Measurements from ENCODE around the gene PLK3. TPM values are rescaled to one million over a fixed set of nuclear protein-coding genes. Genes with fewer than 3 reads are reported as not detected.
A peak's percentile ranks its signal among the peaks of the same experiment; 100 is the strongest.

PLK3 gene
- total RNA-seq, 1 donor: 36.1 TPM

DNA sequence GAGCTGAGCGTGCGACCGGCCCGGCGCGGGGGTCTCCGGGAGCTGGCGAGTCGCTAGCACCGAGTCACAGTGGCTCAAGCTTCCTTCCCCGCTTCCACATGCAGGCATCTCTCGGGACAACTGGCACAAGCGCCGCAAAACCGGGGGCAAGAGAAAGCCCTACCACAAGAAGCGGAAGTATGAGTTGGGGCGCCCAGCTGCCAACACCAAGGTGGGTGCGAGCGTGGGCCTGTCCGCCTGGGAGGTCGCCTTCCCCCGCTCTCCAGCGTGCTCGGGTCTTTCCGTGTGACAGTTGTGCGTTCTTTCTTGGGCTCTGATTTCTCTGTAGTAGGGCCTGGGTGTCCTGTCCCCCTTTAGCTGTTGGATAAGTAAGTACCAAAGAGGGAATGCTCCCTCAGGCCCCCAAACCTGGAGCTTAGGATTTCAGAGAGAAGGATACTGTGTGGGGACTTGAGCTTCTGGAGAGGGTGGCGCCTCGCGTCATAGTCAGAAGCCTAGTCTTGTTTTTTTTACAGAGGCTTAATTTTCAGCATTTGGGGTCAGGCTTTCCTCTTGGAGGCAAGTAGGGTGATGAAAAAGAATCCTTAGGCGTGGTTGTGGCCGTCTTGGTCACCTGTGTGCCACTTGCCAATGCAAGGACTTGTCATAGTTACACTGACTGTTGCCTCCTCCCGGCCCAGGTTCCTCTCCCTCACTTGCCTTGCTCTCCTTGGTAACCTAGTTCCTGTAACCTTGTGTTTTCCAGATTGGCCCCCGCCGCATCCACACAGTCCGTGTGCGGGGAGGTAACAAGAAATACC is 24.0 kb upstream of the PLK3 start:
- TF ChIP-seq, protein P1, sequence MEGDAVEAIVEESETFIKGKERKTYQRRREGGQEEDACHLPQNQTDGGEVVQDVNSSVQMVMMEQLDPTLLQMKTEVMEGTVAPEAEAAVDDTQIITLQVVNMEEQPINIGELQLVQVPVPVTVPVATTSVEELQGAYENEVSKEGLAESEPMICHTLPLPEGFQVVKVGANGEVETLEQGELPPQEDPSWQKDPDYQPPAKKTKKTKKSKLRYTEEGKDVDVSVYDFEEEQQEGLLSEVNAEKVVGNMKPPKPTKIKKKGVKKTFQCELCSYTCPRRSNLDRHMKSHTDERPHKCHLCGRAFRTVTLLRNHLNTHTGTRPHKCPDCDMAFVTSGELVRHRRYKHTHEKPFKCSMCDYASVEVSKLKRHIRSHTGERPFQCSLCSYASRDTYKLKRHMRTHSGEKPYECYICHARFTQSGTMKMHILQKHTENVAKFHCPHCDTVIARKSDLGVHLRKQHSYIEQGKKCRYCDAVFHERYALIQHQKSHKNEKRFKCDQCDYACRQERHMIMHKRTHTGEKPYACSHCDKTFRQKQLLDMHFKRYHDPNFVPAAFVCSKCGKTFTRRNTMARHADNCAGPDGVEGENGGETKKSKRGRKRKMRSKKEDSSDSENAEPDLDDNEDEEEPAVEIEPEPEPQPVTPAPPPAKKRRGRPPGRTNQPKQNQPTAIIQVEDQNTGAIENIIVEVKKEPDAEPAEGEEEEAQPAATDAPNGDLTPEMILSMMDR (IDR thresholded peaks at IDR 0.05; ENCODE audit: insufficient read depth, low read length): no peak
- peak overlapping the region; percentile 88 for H3K4me3 ChIP-seq (ENCODE audit: low read depth, low read length)
- DNase-seq (ENCODE audit: low read depth): peak; percentile 32

DNA sequence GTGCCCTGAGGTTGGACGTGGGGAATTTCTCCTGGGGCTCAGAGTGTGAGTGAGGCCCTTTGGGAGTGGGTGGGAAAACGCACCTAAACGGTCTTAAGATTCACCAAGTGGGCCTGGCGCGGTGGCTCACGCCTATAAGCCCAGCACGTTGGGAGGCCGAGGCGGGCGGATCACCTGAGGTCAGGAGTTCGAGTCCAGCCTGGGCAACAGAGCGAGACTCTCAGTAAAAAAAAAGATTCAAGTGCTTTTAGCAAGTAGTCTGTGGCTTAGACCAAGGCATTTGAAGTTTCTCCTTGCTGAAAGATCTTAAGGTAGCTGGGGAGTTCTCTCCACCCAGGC is 23.5 kb upstream of the PLK3 start:
- peak overlapping the region; percentile 88 for H3K4me3 ChIP-seq (ENCODE audit: low read depth, low read length)
- TF ChIP-seq, protein P1 (IDR thresholded peaks at IDR 0.05; ENCODE audit: insufficient read depth, low read length): no peak
- DNase-seq (ENCODE audit: low read depth): peak; percentile 9

DNA sequence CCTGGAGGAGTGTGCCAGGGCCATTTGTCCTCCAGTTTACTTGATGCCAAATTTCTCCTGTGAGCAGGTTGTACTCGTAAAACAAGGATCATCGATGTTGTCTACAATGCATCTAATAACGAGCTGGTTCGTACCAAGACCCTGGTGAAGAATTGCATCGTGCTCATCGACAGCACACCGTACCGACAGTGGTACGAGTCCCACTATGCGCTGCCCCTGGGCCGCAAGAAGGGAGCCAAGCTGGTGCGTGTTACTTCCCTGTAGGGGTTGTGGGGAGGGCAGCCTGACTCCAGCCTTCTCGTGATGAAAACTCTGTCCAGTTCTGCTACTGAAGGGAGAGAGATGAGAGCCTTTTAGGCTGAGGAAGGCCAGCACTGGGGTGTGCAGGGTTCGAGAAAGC is 22.6 kb upstream of the PLK3 start:
- DNase-seq (ENCODE audit: low read depth): no peak
- TF ChIP-seq, protein P1 (IDR thresholded peaks at IDR 0.05; ENCODE audit: insufficient read depth, low read length): no peak
- H3K4me3 ChIP-seq (ENCODE audit: low read depth, low read length): peak overlapping the region; percentile 88

DNA sequence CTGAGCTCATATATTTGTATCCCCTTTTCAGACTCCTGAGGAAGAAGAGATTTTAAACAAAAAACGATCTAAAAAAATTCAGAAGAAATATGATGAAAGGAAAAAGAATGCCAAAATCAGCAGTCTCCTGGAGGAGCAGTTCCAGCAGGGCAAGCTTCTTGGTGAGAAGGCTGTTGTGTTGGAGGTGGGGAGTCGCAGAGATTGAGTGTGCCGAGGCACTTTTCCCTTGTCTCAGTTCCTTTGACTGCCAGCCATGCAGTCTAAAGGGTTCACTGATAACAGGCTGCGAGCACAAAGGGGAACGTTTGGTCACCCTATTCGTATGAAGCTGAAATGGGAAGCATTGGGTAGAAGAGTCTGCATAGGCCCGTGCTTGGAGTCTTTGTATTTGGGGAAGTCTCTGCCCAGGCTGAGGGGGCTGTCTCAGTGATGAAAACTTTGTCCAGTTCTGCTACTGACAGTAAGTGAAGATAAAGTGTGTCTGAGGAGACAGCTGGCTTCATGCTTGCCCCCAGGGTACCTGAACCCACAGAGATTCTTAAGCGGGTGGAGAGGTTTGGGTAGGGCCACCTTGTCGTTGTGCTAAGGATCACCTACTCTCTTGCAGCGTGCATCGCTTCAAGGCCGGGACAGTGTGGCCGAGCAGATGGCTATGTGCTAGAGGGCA is 22.1 kb upstream of the PLK3 start:
- DNase-seq (ENCODE audit: low read depth): no peak
- TF ChIP-seq, protein P1 (IDR thresholded peaks at IDR 0.05; ENCODE audit: insufficient read depth, low read length): no peak
- H3K4me3 ChIP-seq (ENCODE audit: low read depth, low read length): peak overlapping the region; percentile 88

DNA sequence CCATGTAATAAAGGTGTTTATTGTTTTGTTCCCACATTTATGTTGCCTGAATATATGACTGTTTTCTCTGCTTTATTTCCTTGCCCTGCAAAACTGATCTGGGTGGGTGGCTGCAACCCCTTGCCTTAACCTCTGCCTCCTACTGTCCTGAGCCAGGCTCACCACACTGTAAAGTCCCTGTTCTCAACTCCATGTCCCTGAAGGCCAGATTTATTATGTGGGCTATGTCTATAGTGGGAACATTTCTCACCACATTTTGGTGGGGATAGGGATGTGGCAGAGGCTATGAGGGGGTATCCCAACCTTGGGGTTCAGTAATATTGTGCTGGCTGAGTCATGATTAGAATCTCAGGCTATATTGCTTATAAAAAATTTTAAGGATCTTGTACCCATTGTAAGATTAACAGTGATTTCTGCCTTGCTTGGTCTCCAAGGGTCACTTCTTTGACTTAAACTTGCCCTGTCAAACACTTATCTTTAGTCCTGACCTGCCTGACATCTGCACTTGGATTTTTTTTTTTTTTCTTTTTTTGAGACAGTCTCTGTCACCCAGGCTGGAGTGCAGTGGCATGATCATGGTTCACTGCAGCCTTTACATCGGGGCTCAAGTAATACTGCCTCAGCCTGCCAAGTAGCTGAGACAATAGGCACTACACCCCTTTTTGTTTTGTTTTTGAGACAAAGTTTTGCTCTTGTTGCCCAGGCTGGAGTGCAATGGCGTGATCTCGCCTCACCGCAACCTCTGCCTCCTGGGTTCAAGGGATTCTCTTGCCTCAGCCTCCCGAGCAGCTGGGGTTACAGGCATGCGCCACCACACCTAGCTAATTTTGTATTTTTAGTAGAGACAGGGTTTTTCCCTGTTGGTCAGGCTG is 21.2 kb upstream of the PLK3 start:
- DNase-seq (ENCODE audit: low read depth): no peak
- TF ChIP-seq, protein P1 (IDR thresholded peaks at IDR 0.05; ENCODE audit: insufficient read depth, low read length): no peak
- no peak overlapping the region for H3K4me3 ChIP-seq (ENCODE audit: low read depth, low read length)

DNA sequence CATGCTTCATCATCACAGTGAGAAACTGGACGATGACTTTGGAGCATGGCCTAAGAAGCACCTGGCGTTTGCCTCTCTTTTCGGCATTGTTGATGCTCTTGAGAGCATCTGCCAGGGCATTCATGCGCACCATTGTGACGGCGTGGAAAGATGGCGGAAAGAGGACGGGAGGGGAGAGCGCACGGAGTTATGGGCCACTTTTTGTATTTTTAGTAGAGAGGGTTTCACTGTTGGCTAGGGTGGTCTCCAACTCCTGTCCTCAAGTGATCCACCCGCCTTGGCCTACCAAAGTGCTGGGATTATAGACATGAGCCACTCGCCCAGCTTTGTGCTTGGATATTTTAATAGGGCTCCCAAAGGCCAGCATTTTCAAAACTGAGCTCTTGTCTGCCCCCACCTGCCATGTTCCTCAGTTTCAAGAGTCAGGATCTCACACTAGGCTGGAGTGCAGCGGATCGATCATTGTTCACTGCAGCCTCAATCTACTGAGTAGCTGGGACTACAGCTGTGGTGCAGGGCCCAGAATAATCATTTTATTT is 19.5 kb upstream of the PLK3 start:
- no peak for DNase-seq (ENCODE audit: low read depth)
- TF ChIP-seq, protein P1 (IDR thresholded peaks at IDR 0.05; ENCODE audit: insufficient read depth, low read length): no peak
- no peak overlapping the region for H3K4me3 ChIP-seq (ENCODE audit: low read depth, low read length)

Data from fibroblast of the aortic adventitia (primary cell).